ENCODE measurements around the gene DNAJC15. TPM values are rescaled to one million over a fixed set of nuclear protein-coding genes. Genes with fewer than 3 reads are reported as not detected.

The DNAJC15 gene
- total RNA-seq, 1 donor from 2014 or later: 4.7 TPM

DNA sequence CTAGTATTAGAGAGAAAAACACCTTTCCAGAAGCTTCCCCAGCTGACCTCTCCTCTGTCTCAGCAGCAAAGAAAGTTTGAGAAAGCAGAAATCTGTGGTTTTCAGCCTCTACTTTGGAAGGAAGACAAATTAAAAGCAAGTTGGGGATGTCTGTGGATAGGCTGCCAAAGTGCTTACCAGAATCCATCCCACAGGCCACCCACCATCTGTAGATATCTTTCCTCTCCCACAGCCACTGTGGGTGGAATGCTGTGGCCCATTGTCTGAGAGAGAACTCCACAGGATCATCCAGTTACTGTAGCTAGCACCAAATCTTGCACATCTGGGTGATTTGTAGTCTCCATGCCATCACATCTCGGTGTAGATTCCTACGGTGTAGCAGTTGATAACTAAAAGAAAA is 133.5 kb downstream of the DNAJC15 start:
- H3K4me3 ChIP-seq: no peak overlapping the region
- no peak overlapping the region for H3K27ac ChIP-seq
- no peak for TF ChIP-seq POLR2A (IDR thresholded peaks at IDR 0.05)
- no peak for TF ChIP-seq CTCF (IDR thresholded peaks at IDR 0.05)
- TF ChIP-seq POLR2AphosphoS5 (IDR thresholded peaks at IDR 0.05; ENCODE audit: insufficient read depth in 1 of 2, low read depth in 1 of 2): no peak
- no peaks in the 10 kb centered on the region for H3K27me3 ChIP-seq
- no peaks in the 10 kb centered on the region for H3K36me3 ChIP-seq
- no peaks in the 10 kb centered on the region for H3K9me3 ChIP-seq
- intact Hi-C loops (cut with DNase I): no loop called here
- H3K4me1 ChIP-seq: no peaks in the 10 kb centered on the region
- no peak for DNase-seq (ENCODE audit: extremely low spot score in 2 of 2)

- Histone ChIP-seq H3K27ac (no peak overlapping the region), H3K4me3 (no peak overlapping the region), H3K36me3 (no peaks in the 10 kb centered on the region), H3K4me1 (no peaks in the 10 kb centered on the region), H3K9me3 (no peaks in the 10 kb centered on the region), H3K27me3 (no peaks in the 10 kb centered on the region)
- no peak for DNase-seq (ENCODE audit: extremely low spot score in 2 of 2)
- intact Hi-C loops (cut with DNase I): no loop called here
- TF ChIP-seq POLR2A (IDR thresholded peaks at IDR 0.05) (no peak), CTCF (IDR thresholded peaks at IDR 0.05) (no peak), POLR2AphosphoS5 (IDR thresholded peaks at IDR 0.05; ENCODE audit: insufficient read depth in 1 of 2, low read depth in 1 of 2) (no peak)
These were observed 134.4 kb downstream of the DNAJC15 start for GRCh38 chr13:43157796-43158195.

DNA sequence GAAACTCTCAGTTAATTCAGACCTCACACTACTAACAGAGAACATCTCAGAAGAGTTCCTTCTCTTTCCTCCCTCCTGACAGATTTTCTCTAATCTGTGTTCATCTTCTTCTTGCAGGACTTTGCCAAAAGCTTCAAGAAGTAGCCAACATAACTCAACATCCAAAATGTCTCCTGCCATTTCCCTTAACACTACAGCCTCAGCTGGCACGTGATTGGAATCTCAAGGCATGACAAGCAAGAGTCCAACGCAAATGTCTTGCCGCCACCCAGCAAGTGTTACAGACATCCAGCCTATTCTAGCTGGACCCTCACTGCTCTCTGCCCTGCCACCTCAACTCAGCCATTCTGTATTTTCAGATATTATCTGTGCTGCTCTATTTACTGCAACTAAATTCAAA is 135.1 kb downstream of the DNAJC15 start:
- no peaks in the 10 kb centered on the region for H3K36me3 ChIP-seq
- no peaks in the 10 kb centered on the region for H3K4me1 ChIP-seq
- H3K4me3 ChIP-seq: no peak overlapping the region
- H3K27ac ChIP-seq: no peak overlapping the region
- H3K27me3 ChIP-seq: no peaks in the 10 kb centered on the region
- no peaks in the 10 kb centered on the region for H3K9me3 ChIP-seq
- intact Hi-C loops (cut with DNase I): no loop called here
- DNase-seq (ENCODE audit: extremely low spot score in 2 of 2): no peak
- no peak for TF ChIP-seq CTCF (IDR thresholded peaks at IDR 0.05)
- no peak for TF ChIP-seq POLR2A (IDR thresholded peaks at IDR 0.05)

- no peak for DNase-seq (ENCODE audit: extremely low spot score in 2 of 2)
- no peak for TF ChIP-seq POLR2AphosphoS5 (IDR thresholded peaks at IDR 0.05; ENCODE audit: insufficient read depth in 1 of 2, low read depth in 1 of 2)
- no peak for TF ChIP-seq CTCF (IDR thresholded peaks at IDR 0.05)
- no peak for TF ChIP-seq POLR2A (IDR thresholded peaks at IDR 0.05)
- H3K27ac ChIP-seq: no peak overlapping the region
These were observed 135.7 kb downstream of the DNAJC15 start for GRCh38 chr13:43159026-43159461.

More at GRCh38 chr13:43159026-43159461, 135.7 kb downstream of the DNAJC15 start:
- no peak overlapping the region for H3K4me3 ChIP-seq
- no peaks in the 10 kb centered on the region for H3K9me3 ChIP-seq
- H3K27me3 ChIP-seq: no peaks in the 10 kb centered on the region
- H3K4me1 ChIP-seq: no peaks in the 10 kb centered on the region
- H3K36me3 ChIP-seq: no peaks in the 10 kb centered on the region
- intact Hi-C loops (cut with DNase I): no loop called here

Other genes with a start within 250 kb of the DNAJC15 start
- gene FAM216B, start 242.0 kb upstream of the DNAJC15 start, total RNA-seq: not detected
- gene EPSTI1, start 31.3 kb upstream of the DNAJC15 start, total RNA-seq: 4.9 TPM